ENCODE measurements around the gene LPO. TPM values are rescaled to one million over a fixed set of nuclear protein-coding genes. Genes with fewer than 3 reads are reported as not detected.

LPO gene
- total RNA-seq, 1 experiment from 2014 or later, result not detected

- peaks cover 97% of the 10 kb centered on the region for H3K27me3 Mint-ChIP-seq (ENCODE audit: unreplicated experiment)
- no peak for DNase-seq
- no TSS peak for BruUV-seq (replicated peaks)
- no peak overlapping the region for H3K4me3 Mint-ChIP-seq (ENCODE audit: low read depth, unreplicated experiment)
- intact Hi-C loops (cut with micrococcal nuclease; ENCODE audit: unreplicated experiment), result no loop called here
- no peak overlapping the region for H3K27ac Mint-ChIP-seq (ENCODE audit: unreplicated experiment)
- peaks cover 6% of the 10 kb centered on the region for H3K4me1 Mint-ChIP-seq (ENCODE audit: low read depth, unreplicated experiment)
- TF ChIP-seq, protein P1, sequence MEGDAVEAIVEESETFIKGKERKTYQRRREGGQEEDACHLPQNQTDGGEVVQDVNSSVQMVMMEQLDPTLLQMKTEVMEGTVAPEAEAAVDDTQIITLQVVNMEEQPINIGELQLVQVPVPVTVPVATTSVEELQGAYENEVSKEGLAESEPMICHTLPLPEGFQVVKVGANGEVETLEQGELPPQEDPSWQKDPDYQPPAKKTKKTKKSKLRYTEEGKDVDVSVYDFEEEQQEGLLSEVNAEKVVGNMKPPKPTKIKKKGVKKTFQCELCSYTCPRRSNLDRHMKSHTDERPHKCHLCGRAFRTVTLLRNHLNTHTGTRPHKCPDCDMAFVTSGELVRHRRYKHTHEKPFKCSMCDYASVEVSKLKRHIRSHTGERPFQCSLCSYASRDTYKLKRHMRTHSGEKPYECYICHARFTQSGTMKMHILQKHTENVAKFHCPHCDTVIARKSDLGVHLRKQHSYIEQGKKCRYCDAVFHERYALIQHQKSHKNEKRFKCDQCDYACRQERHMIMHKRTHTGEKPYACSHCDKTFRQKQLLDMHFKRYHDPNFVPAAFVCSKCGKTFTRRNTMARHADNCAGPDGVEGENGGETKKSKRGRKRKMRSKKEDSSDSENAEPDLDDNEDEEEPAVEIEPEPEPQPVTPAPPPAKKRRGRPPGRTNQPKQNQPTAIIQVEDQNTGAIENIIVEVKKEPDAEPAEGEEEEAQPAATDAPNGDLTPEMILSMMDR (IDR thresholded peaks at IDR 0.05; ENCODE audit: unreplicated experiment), result no peak
- CTCF ChIA-PET, result no interaction called here
- no peaks in the 10 kb centered on the region for H3K36me3 Mint-ChIP-seq (ENCODE audit: insufficient read depth, unreplicated experiment)
- no peaks in the 10 kb centered on the region for H3K9me3 Mint-ChIP-seq (ENCODE audit: low read depth, unreplicated experiment)
These were observed 44.6 kb upstream of the LPO start for GRCh38 chr17:58193641-58194255.

DNA sequence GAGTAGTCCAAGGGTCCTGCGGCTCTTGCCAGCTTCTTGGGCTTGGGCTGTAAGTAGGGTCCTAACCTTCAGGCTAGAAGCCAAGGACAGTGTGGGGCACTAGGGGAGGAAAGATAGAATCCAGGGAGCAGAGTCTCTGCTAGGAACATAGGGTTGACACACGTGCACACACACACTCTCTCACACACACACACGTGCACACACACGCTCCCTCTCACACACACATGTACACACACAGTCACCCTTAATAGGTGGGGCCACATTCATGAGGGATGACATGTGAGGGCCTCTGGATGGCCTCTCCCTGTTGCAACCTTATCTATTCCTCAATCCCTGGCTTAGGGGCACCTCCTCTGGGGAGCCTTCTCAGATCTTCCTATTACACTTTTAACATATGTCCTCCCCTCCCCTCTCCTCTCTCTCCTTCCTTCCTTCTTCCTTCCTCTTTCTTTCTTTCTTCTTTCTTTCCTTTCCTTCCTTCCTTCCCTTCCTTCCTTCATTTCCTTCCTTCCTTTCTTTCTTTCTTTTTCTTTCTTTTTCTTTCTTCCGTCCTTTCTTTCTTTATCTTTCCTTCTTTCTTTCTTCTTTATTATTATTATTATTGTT, 42.8 kb upstream of the LPO start:
- intact Hi-C loops (cut with micrococcal nuclease; ENCODE audit: unreplicated experiment), result no loop called here
- BruUV-seq (replicated peaks), result no TSS peak
- H3K4me3 Mint-ChIP-seq (ENCODE audit: low read depth, unreplicated experiment), result no peak overlapping the region
- no peaks in the 10 kb centered on the region for H3K4me1 Mint-ChIP-seq (ENCODE audit: low read depth, unreplicated experiment)
- CTCF ChIA-PET, result no interaction called here
- H3K27ac Mint-ChIP-seq (ENCODE audit: unreplicated experiment), result no peak overlapping the region
- DNase-seq, result no peak
- H3K36me3 Mint-ChIP-seq (ENCODE audit: insufficient read depth, unreplicated experiment), result no peaks in the 10 kb centered on the region
- H3K27me3 Mint-ChIP-seq (ENCODE audit: unreplicated experiment), result peaks cover 100% of the 10 kb centered on the region
- H3K9me3 Mint-ChIP-seq (ENCODE audit: low read depth, unreplicated experiment), result no peaks in the 10 kb centered on the region
- TF ChIP-seq, protein P1 (IDR thresholded peaks at IDR 0.05; ENCODE audit: unreplicated experiment), result no peak

- TF ChIP-seq, protein P1 (IDR thresholded peaks at IDR 0.05; ENCODE audit: unreplicated experiment), result no peak
- Mint-ChIP-seq H3K9me3 (ENCODE audit: low read depth, unreplicated experiment) (no peaks in the 10 kb centered on the region), H3K27ac (ENCODE audit: unreplicated experiment) (no peak overlapping the region), H3K4me1 (ENCODE audit: low read depth, unreplicated experiment) (no peaks in the 10 kb centered on the region), H3K4me3 (ENCODE audit: low read depth, unreplicated experiment) (no peak overlapping the region), H3K27me3 (ENCODE audit: unreplicated experiment) (peaks cover 97% of the 10 kb centered on the region), H3K36me3 (ENCODE audit: insufficient read depth, unreplicated experiment) (no peaks in the 10 kb centered on the region)
- no peak for DNase-seq
- CTCF ChIA-PET, result no interaction called here
- intact Hi-C loops (cut with micrococcal nuclease; ENCODE audit: unreplicated experiment), result no loop called here
- no TSS peak for BruUV-seq (replicated peaks)
These were observed 41.8 kb upstream of the LPO start for GRCh38 chr17:58196610-58197009.

DNA sequence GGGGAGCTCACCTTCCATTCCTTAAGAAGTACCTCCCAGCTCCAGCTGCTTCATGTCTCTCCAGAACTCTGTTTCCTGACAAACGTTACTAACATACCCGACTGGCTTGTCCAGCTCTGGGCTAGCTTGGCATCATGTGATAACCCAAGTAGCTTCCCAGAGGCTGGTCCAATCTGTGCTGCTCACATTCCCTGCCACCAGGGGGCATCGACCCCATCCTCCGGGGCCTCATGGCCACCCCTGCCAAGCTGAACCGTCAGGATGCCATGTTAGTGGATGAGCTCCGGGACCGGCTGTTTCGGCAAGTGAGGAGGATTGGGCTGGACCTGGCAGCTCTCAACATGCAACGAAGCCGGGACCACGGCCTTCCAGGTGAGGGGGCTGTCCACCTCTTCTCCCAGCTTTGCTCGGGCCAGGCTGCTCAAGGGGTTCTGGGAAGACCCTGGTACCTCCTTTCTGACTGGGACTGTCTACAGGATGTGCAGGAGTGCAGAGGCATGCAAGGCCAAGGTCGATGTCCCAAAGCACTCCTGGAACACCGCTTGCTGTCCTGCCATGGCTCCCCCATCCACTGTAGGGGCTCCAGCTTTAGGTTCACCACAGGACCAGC, 38.3 kb upstream of the LPO start:
- no peaks in the 10 kb centered on the region for H3K9me3 Mint-ChIP-seq (ENCODE audit: low read depth, unreplicated experiment)
- peaks cover 62% of the 10 kb centered on the region for H3K27me3 Mint-ChIP-seq (ENCODE audit: unreplicated experiment)
- no TSS peak for BruUV-seq (replicated peaks)
- peak; percentile 50 for DNase-seq
- H3K27ac Mint-ChIP-seq (ENCODE audit: unreplicated experiment), result no peak overlapping the region
- TF ChIP-seq, protein P1 (IDR thresholded peaks at IDR 0.05; ENCODE audit: unreplicated experiment), result peak; percentile 36
- intact Hi-C loops (cut with micrococcal nuclease; ENCODE audit: unreplicated experiment), result no loop called here
- CTCF ChIA-PET, result interaction anchor here (0.5 to 1.9 kb wide), 2 partner anchors 10 to 50 kb away, joined by 3 to 6 read pairs; no protein-coding TSS in a partner anchor
- no peak overlapping the region for H3K4me3 Mint-ChIP-seq (ENCODE audit: low read depth, unreplicated experiment)
- no peaks in the 10 kb centered on the region for H3K4me1 Mint-ChIP-seq (ENCODE audit: low read depth, unreplicated experiment)
- H3K36me3 Mint-ChIP-seq (ENCODE audit: insufficient read depth, unreplicated experiment), result no peaks in the 10 kb centered on the region
